ENCODE measurements around the gene CNTRL.

GRCh38 chr9:121182101-121182836 is 107.5 kb downstream of the CNTRL start:
- TF ChIP-seq REST (IDR thresholded peaks at IDR 0.05; ENCODE audit: insufficient read depth in 1 of 2, low read depth in 2 of 2, low read length in 2 of 2): no peak
- TF ChIP-seq POLR2AphosphoS5 (IDR thresholded peaks at IDR 0.05; ENCODE audit: low read depth, low read length): no peak
